Adipocyte (in vitro differentiated cells): ENCODE results near the gene PDP2.

ENCODE experiments used
- DNase-seq: peaks from one replicate; pipeline ENCODE4 v3.0.0-alpha.2; 2015; ENCODE audit warnings: low read depth
- H3K27me3 ChIP-seq: replicated peaks from 2 replicates; pipeline ENCODE4 v1.7.0; 2013; ENCODE audit warnings: mild to moderate bottlenecking, low read length, moderate library complexity; ENCODE audit not compliant: control insufficient read depth, insufficient read depth
- H3K36me3 ChIP-seq: 2 replicates; pipeline ENCODE4 v1.7.0; 2013; ENCODE audit warnings: low read length, mild to moderate bottlenecking, moderate library complexity; ENCODE audit not compliant: control insufficient read depth, insufficient read depth, severe bottlenecking
- H3K4me1 ChIP-seq: 2 replicates; pipeline ENCODE4 v1.7.0; 2013; ENCODE audit warnings: mild to moderate bottlenecking, low read length, moderate library complexity; ENCODE audit not compliant: control insufficient read depth, insufficient read depth
- H3K4me3 ChIP-seq: 2 replicates; pipeline ENCODE4 v1.7.0; 2013; ENCODE audit warnings: mild to moderate bottlenecking, low read length, moderate library complexity
- H3K9ac ChIP-seq: 2 replicates; pipeline ENCODE4 v1.7.0; 2013; ENCODE audit warnings: mild to moderate bottlenecking, low read length, moderate library complexity
- H3K9me3 ChIP-seq: 2 replicates; pipeline ENCODE4 v1.7.0; 2013; ENCODE audit warnings: mild to moderate bottlenecking, low read length, moderate library complexity; ENCODE audit not compliant: control insufficient read depth

The PDP2 gene

DNA sequence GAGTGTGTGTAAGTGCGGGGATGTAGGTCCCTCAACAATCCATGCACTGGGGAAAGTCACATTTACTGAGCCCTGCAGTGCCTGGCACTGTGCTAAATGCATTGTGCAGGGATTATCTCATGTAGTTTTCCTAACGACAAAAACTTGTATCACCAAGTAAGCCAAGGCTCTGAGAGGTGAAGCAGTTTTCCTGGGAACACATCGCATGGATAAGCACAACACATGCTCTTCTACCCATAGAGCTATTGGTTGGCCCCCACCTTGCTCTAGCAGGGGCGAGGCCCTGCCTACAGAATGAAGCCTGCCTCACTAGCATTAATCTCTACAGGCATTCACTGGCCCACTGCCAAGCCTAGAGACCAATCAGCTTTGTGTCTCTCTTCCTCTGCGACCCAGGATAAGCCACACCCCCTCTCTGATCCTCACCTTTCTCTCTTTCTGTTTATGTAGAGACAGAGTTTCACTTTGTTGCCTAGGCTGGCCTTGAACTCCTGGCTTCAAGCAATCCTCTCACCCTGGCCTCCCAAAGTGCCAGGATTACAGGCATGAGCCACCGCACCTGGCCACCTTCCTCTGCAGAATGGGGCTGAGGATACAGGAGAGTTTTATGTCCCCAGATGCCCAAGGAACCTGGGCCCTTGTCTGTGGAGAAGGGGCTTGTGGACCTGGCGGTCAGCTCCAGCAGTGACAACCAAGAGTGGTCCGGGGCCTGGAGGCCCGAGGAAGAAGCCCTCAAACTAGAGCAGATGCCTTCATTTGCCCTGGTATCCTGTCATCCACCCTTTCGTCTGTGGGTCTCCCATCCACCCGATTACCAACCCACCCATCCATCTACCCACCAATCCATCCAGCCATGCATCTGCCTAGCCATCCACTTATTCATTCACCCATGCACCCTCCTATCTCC lies 25.6 kb downstream of the PDP2 start:
- Histone ChIP-seq H3K27me3 (peaks cover 28% of the 10 kb centered on the region), H3K4me3 (no peak overlapping the region), H3K9me3 (no peaks in the 10 kb centered on the region), H3K4me1 (peaks cover 3% of the 10 kb centered on the region), H3K36me3 (no peaks in the 10 kb centered on the region), H3K9ac (no peak overlapping the region)
- no peak for DNase-seq

DNA sequence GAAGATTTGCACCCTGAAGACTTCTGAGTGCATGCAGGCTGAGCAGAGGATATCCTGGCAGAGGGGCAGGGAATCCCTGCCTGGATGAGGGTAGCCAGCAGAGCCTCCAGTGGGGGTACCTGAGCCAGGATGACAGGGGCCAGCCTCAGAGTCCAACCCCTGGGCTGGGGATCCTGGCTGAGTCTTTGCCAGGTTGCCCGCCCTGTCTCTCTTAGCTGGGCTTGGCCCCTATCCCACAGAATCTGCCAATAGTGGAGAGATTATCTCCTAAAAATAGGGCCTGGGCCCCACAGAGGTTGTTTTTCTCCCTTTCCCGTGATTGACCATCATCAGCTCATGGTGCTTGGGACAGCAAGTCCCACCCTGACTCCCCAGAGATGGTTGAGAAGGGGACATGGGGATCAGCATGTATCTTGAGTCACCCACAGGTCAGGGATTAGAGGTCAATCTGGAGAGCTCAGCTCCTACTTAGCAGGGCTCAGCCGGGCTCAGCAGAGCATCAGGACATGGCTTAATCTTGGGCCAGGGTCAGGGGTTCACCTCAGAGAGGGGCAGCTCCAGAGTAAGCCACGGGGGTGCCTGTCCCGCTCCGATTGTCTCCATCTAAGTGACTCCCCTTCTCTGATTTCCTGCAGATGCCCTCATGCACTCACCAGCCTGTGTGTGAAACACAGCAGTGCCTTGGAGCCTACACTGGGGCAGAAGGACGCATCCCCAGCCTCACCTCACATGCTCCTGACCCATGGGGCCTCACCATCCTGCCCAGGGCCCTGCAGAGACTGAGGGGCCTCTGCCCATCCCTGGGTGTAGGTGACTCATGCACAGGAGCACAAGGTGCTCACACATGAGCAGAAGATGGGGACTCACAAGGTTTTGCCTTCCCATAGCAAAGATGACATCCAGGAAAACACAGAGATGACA lies 26.9 kb downstream of the PDP2 start:
- no peak overlapping the region for H3K4me3 ChIP-seq
- no peak for DNase-seq

DNA sequence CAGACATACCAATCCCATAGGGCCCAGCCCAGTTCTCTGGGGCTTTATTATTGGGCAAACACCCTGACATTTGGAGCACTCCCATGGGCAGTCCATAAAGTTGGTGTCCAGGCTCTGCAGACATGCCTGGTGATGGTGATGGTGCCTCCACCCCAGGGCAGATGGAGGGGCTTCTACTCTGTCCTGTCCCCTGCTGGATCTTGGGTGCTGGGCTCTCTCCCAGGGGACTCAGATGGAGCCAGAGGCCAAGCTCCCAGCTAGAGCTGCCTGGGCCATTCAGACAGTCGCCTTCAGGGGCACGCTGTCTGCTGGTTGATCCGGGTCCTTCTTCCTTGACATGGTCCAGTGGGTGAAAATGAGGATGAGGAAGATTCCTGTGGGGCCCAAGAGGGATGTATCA lies 27.8 kb downstream of the PDP2 start:
- no peaks in the 10 kb centered on the region for H3K36me3 ChIP-seq
- H3K27me3 ChIP-seq = peaks cover 34% of the 10 kb centered on the region
- no peaks in the 10 kb centered on the region for H3K4me1 ChIP-seq
- no peak for DNase-seq
- H3K9me3 ChIP-seq = no peaks in the 10 kb centered on the region
- H3K4me3 ChIP-seq = no peak overlapping the region
- no peak overlapping the region for H3K9ac ChIP-seq

More for the DNA sequence above, 26.9 kb downstream of the PDP2 start:
- no peaks in the 10 kb centered on the region for H3K4me1 ChIP-seq
- H3K27me3 ChIP-seq = peaks cover 34% of the 10 kb centered on the region
- H3K9me3 ChIP-seq = no peaks in the 10 kb centered on the region
- H3K36me3 ChIP-seq = no peaks in the 10 kb centered on the region
- no peak overlapping the region for H3K9ac ChIP-seq

DNA sequence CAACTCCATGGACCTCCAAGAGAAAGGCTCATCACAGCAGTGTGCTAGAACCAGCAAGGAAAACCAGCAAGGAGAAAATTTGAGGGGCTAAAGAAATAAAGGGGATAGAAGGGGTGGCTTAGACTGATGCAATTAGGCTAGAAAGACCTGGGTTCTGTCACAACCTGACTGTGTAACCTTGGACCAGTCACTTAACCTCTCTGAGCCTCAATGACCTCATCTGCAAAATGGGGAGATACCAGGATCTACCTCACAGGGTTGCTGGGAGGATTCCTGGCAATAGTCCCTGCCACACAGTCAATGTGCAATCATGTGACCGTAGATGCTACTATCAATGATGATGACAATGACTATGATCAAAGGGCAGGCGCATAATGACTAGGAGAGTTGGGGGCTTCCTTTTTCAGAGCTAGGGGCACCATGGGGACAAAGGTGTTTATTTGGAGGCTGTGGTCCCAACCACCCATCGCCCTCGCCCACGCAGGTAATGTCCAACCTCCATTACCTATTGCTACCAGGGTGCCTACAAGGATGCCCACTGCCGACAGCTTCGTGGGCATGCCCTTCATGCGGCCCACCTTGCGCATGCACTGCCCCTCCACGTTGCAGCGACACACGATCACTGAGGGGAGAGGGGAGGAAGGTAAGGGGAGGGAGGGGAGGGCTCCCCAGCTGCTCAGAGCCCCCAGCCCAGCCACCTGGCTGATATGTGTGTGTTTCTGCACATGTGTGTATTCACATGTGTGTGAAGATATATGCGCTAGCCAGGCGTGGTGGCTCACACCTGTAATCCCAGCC lies 28.6 kb downstream of the PDP2 start:
- no peak overlapping the region for H3K9ac ChIP-seq
- no peaks in the 10 kb centered on the region for H3K9me3 ChIP-seq
- H3K36me3 ChIP-seq = no peaks in the 10 kb centered on the region
- no peak overlapping the region for H3K4me3 ChIP-seq
- H3K27me3 ChIP-seq = peaks cover 34% of the 10 kb centered on the region
- no peaks in the 10 kb centered on the region for H3K4me1 ChIP-seq
- no peak for DNase-seq

DNA sequence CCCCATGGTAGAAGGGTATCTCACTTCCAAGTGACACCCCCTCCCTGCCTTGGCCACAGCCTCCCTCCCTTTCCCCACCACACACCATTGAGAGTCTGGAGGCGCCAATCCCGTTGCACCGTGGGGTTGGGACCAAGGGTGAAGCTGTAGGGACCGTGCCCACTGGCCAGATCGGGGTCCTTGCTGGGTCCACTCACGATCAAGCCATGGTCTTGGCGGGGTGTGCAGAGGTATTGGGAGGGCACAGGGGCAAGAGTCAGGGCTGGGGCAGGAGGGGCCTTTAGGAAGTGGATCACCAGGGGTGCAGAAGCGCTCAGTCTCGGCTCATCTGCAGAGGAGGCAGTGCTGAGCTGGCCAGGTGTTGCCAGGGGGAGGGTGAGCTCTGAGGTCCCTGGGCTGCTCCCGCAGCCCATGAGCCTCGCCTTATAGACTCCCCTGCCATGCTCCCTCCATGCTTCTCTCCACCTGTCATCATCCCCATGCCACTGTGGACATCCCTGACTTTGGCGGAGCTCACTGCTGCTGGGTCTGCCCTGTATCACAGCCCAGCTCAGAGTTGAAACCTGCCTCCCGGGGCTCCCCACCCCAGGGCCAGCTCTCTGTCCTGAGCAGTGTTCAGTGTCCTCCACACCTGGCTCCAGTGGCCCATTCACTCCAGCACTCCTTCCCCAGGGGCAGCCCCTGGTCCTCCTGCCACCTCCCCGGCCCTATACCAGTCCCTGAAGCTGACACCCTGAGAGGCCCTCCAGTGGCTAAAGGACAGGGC lies 30.0 kb downstream of the PDP2 start:
- no peaks in the 10 kb centered on the region for H3K36me3 ChIP-seq
- H3K9me3 ChIP-seq = no peaks in the 10 kb centered on the region
- no peak for DNase-seq
- H3K9ac ChIP-seq = no peak overlapping the region
- H3K4me1 ChIP-seq = no peaks in the 10 kb centered on the region
- H3K27me3 ChIP-seq = peaks cover 47% of the 10 kb centered on the region
- no peak overlapping the region for H3K4me3 ChIP-seq

DNA sequence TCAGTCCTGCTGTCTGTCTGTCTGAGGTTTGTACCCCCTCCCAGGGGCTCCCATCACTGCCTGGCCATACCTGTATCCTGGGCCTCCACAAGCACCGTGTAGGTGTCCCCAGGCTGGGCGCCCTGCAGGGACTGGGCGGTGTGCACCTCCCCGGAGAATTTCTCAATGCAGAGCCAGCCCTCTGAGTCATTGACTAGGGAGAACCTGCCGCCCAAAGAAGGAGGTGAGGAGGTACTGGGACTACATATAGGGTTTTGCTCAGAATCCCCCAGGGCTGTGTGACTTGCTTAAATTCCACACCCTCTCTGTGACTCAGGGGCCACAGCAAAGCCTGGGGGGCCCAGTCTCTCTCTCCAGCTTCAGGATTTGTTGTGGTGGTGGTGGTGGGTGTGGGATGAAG lies 30.8 kb downstream of the PDP2 start:
- no peaks in the 10 kb centered on the region for H3K9me3 ChIP-seq
- no peaks in the 10 kb centered on the region for H3K36me3 ChIP-seq
- no peaks in the 10 kb centered on the region for H3K4me1 ChIP-seq
- no peak overlapping the region for H3K4me3 ChIP-seq
- H3K9ac ChIP-seq = no peak overlapping the region
- peaks cover 48% of the 10 kb centered on the region for H3K27me3 ChIP-seq
- DNase-seq = no peak

DNA sequence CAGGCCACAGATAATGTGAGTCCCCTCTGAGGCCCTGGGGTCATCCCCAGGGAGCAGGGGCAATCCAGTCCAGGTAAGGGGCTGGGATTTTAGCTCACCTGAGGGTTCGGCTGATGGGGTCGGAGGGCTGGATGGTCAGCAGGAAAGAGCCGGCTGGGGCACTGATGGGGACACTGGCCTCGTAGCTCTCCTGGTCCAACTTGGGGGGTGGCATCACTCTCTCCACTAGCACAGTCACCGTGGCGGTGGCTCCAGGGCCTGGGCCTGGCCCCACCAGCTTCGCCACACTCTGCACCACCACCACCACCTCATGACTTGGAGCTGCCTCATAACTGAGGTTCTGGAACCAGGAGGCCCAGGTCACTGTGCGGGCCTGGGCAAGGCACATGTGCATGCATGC lies 31.5 kb downstream of the PDP2 start:
- Histone ChIP-seq H3K4me1 (no peaks in the 10 kb centered on the region), H3K27me3 (peaks cover 52% of the 10 kb centered on the region), H3K4me3 (no peak overlapping the region), H3K9me3 (no peaks in the 10 kb centered on the region), H3K9ac (no peak overlapping the region), H3K36me3 (no peaks in the 10 kb centered on the region)
- no peak for DNase-seq

DNA sequence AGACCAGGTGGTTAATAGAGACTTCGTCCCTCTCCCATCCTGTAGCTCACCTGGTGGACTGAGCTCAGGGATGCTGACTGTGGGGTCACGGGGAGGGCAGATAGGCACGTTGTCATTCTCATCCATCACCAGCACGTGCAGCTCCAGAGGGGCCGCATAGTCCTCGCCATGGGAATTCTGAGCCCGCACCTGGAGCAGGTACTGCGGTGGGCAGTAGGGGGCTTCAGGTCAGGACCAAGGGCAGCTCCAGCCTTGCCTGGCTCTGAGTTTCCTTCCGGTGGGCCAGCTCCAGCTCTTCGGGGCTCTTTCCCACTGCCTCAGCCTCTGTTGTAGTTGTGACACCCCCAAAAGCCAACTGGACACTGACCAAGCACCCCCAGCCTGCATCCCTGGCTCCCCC lies 32.8 kb downstream of the PDP2 start:
- DNase-seq = no peak
- H3K9me3 ChIP-seq = no peaks in the 10 kb centered on the region
- H3K9ac ChIP-seq = no peak overlapping the region
- no peaks in the 10 kb centered on the region for H3K36me3 ChIP-seq
- no peaks in the 10 kb centered on the region for H3K4me1 ChIP-seq
- H3K4me3 ChIP-seq = no peak overlapping the region
- peaks cover 52% of the 10 kb centered on the region for H3K27me3 ChIP-seq

DNA sequence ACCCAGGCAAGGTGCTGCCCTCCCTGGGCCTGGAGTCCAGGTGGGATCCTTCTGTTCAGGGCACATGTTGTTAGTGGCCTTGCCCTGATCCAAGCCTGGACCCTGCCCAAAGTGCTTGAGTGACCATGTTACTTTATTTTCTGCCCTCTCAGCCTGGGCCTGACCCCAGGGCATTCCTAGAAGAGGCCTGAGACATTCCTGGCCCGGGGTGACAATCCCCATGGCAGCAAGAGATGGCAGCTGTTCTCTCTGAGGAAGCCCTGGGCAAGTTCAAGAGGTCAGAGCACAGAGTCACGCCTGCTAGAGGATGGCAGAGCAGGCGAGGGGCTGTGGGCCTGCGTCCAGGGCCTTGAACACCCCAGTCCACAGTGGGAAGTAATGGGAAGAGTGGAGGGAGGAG lies 33.4 kb downstream of the PDP2 start:
- H3K4me3 ChIP-seq = no peak overlapping the region
- no peaks in the 10 kb centered on the region for H3K36me3 ChIP-seq
- no peaks in the 10 kb centered on the region for H3K9me3 ChIP-seq
- DNase-seq = no peak
- H3K4me1 ChIP-seq = no peaks in the 10 kb centered on the region
- no peak overlapping the region for H3K9ac ChIP-seq
- H3K27me3 ChIP-seq = peaks cover 50% of the 10 kb centered on the region

DNA sequence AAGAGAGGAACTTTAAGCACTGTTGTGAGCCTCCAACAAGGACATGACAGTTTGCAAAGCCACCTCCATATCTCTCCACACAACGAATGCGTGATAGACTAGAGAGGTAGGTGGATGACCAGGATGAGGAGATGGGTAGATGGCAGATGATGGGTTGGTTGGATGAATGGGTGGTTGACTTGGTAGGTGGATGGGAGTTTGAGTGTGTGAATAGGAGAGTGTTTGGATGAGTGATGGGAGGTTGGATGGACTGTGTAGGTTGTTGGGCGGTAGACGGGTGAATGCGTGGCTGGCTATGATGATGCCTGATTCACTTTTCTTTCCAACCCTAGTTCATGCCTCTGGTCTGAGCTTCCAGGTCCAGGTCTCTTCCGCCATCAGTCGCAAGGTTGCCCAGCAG lies 34.2 kb downstream of the PDP2 start:
- Histone ChIP-seq H3K36me3 (no peaks in the 10 kb centered on the region), H3K9me3 (no peaks in the 10 kb centered on the region), H3K27me3 (peaks cover 54% of the 10 kb centered on the region), H3K4me1 (no peaks in the 10 kb centered on the region), H3K4me3 (no peak overlapping the region), H3K9ac (no peak overlapping the region)
- DNase-seq = no peak
